Measurements from ENCODE around the gene RANBP9.
A peak's percentile ranks its signal among the peaks of the same experiment; 100 is the strongest.

Gene RANBP9

GRCh38 chr6:13711324-13711732, 307 bp downstream of the RANBP9 start:
- TF ChIP-seq, protein P1, sequence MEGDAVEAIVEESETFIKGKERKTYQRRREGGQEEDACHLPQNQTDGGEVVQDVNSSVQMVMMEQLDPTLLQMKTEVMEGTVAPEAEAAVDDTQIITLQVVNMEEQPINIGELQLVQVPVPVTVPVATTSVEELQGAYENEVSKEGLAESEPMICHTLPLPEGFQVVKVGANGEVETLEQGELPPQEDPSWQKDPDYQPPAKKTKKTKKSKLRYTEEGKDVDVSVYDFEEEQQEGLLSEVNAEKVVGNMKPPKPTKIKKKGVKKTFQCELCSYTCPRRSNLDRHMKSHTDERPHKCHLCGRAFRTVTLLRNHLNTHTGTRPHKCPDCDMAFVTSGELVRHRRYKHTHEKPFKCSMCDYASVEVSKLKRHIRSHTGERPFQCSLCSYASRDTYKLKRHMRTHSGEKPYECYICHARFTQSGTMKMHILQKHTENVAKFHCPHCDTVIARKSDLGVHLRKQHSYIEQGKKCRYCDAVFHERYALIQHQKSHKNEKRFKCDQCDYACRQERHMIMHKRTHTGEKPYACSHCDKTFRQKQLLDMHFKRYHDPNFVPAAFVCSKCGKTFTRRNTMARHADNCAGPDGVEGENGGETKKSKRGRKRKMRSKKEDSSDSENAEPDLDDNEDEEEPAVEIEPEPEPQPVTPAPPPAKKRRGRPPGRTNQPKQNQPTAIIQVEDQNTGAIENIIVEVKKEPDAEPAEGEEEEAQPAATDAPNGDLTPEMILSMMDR (conservative IDR thresholded peaks at IDR 0.05; ENCODE audit: control insufficient read depth, insufficient read depth, low read depth, low read length): no peak
- DNase-seq (ENCODE audit: low read depth): no peak
- peak overlapping the region; percentile 26 for H3K4me3 ChIP-seq (ENCODE audit: control insufficient read depth, low read depth, low read length)

GRCh38 chr6:13710552-13711323, 897 bp downstream of the RANBP9 start:
- no peak for DNase-seq (ENCODE audit: low read depth)
- peak overlapping the region; percentile 86 for H3K4me3 ChIP-seq (ENCODE audit: control insufficient read depth, low read depth, low read length)
- TF ChIP-seq, protein P1 (conservative IDR thresholded peaks at IDR 0.05; ENCODE audit: control insufficient read depth, insufficient read depth, low read depth, low read length): no peak

DNA sequence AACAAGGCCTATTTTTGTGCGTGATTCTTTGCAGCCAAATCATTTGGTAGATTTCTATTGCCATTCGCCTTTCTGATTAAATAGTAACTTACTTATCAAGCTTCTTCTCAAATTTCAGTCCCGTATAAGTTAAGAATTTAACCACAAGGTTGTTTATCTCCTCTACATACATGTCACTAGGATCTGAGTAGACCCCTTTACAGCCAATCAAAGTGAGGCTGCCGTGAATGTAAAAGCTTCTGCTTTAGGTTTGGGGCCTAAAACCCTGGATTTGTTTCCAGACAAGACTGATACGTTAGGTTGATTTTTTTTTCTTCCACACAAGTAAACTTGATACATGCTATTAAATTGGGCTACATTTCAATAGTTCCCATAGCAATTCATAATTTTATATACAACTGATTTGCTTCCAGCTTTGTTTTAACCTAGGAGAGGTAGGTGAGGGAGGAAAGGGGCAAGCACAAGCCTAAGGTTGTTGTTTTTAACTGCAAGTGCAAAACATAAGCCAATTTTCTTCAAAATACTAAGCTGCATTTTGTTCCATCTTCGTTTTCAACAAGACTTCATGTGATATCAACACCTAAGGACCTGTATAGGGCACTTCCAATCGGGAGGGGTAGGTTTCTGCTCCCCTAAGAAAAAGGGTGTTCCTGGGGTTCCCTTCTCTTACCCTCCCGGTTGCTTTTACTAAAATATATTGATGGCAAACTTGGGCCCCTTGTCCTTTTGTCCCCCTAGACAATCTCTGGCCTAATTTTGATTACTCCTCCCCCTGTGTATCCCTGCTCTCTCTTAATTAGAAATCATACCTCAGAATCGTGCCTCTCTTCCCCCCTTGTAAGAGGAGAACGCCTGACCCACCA, 1.7 kb downstream of the RANBP9 start:
- peak; percentile 56 for DNase-seq (ENCODE audit: low read depth)

GRCh38 chr6:13708736-13709135, 2.9 kb downstream of the RANBP9 start:
- H3K4me3 ChIP-seq (ENCODE audit: control insufficient read depth, low read depth, low read length): peak overlapping the region; percentile 86
- TF ChIP-seq, protein P1 (conservative IDR thresholded peaks at IDR 0.05; ENCODE audit: control insufficient read depth, insufficient read depth, low read depth, low read length): no peak
- peak; percentile 46 for DNase-seq (ENCODE audit: low read depth)

More for the DNA sequence above, 1.7 kb downstream of the RANBP9 start:
- TF ChIP-seq, protein P1 (conservative IDR thresholded peaks at IDR 0.05; ENCODE audit: control insufficient read depth, insufficient read depth, low read depth, low read length): no peak
- peak overlapping the region; percentile 86 for H3K4me3 ChIP-seq (ENCODE audit: control insufficient read depth, low read depth, low read length)

DNA sequence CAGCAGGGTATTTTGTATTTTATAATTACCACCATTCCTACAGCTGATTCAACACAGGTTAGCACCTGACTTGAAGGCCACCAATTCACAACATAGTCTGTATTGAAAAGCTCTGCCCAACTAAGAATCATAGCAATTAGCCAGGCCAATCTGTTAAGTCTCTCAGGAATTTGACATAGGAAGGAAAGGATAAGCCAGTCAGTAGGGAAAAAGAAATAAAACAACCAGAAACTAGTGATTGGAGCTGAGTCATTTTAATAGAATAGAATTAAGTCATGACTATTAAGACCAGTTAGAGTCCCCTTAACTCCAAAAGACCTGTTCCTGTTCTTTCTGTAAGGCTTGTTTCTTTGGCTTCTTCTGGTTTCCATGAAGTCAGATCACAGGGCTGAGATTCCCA, 8.1 kb downstream of the RANBP9 start:
- no peak overlapping the region for H3K4me3 ChIP-seq (ENCODE audit: control insufficient read depth, low read depth, low read length)
- DNase-seq (ENCODE audit: low read depth): no peak
- TF ChIP-seq, protein P1 (conservative IDR thresholded peaks at IDR 0.05; ENCODE audit: control insufficient read depth, insufficient read depth, low read depth, low read length): no peak

DNA sequence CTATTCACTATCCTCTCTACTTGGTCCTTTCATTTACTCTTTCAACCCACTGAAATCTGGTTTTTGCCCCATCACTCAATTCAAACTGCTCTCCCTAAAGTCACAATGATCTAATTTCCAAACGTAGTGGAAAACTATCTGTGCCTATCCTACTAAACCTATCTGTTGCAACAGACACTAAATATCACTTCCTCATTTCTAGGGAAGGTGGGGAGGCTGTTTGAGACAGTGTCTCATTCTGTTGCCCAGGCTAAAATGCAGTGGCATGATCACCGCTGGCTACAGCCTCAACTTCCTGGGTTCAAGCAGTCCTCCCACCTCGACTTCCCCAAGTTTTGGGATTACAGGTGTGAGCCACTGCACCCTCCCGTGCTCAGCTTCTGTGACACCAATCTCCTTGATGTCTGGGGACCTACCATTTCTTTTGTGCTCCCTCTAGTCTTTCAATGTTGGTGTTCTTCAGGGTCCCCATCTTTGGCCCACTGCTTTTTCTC, 8.8 kb downstream of the RANBP9 start:
- DNase-seq (ENCODE audit: low read depth): no peak

More for the DNA sequence above, 8.8 kb downstream of the RANBP9 start:
- no peak overlapping the region for H3K4me3 ChIP-seq (ENCODE audit: control insufficient read depth, low read depth, low read length)
- TF ChIP-seq, protein P1 (conservative IDR thresholded peaks at IDR 0.05; ENCODE audit: control insufficient read depth, insufficient read depth, low read depth, low read length): no peak

Measured in fibroblast of mammary gland (primary cell).